ENCODE data around the gene ITGB4. TPM values are rescaled to one million over a fixed set of nuclear protein-coding genes. Genes with fewer than 3 reads are reported as not detected.

ITGB4 gene
- total RNA-seq, 6 donors from 2014 or later: 16.8 to 75.2 (median 41.2) TPM

GRCh38 chr17:75771334-75772281 lies 50.3 kb downstream of the ITGB4 start:
- DNase-seq: no peak
- H3K36me3 ChIP-seq: peaks cover 0 to 27% (median 2%) of the 10 kb centered on the region in 4 donors
- no peaks in the 10 kb centered on the region for H3K27me3 ChIP-seq
- no peak for ATAC-seq (ENCODE audit: low FRiP score in 2 of 2)
- H3K27ac ChIP-seq: no peak overlapping the region
- no peak overlapping the region for H3K4me3 ChIP-seq
- H3K9me3 ChIP-seq: no peaks in the 10 kb centered on the region
- peaks cover 12 to 24% (median 15%) of the 10 kb centered on the region in 4 donors for H3K4me1 ChIP-seq
- TF ChIP-seq POLR2A (IDR thresholded peaks at IDR 0.05) (no peak), CTCF (IDR thresholded peaks at IDR 0.05) (no peak), POLR2AphosphoS5 (IDR thresholded peaks at IDR 0.05) (no peak), EP300 (IDR thresholded peaks at IDR 0.05) (no peak)
- 79 to 82% methylated on average over 14 to 17 of the region's 17 CpGs for WGBS, 2 donors

DNA sequence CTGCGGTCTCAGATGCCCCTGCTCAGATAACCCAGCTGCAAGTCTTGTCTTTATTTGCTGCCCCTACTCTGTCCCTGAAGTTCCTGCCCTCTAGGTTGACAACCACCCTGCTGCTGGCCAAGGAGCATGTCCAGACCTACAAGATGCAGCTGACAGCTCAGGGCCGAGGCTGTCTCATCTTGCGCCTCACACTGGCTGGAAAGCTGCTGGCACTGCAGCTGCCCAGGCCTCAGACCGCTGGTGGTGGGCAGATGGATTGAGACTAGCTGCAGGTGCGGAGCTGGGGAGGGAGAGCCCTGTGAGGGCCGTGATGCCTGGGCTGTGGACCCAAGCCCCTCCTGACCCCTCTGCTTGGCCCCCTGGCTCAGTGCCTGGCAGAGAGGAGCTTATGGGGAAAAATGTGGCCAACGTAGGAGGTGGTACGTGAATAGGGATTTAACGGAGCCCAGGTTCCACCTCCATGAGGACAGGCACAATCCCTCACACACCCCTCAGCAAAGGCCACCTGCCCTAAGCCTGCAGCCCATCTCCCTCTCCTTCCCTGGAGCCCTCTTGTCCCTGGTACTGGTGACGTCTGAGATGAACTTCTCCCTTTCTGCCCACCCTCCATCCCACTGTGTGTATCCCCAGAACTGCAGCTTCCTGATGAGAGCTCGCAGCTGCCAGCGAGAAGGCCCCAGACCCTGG lies 52.0 kb downstream of the ITGB4 start:
- no peaks in the 10 kb centered on the region for H3K9me3 ChIP-seq
- 85 to 89% methylated on average over 12 of the region's 12 CpGs for WGBS, 2 donors
- peak in 1 of 2 donors; percentile 68 for DNase-seq
- TF ChIP-seq POLR2A (IDR thresholded peaks at IDR 0.05) (no peak), EP300 (IDR thresholded peaks at IDR 0.05) (no peak), POLR2AphosphoS5 (IDR thresholded peaks at IDR 0.05) (no peak), CTCF (IDR thresholded peaks at IDR 0.05) (no peak)
- peaks cover 25 to 40% (median 27%) of the 10 kb centered on the region in 4 donors for H3K4me1 ChIP-seq
- peak overlapping the region in 1 of 4 donors; percentile 27 for H3K27ac ChIP-seq
- H3K27me3 ChIP-seq: no peaks in the 10 kb centered on the region
- H3K36me3 ChIP-seq: peaks cover 6 to 44% (median 13%) of the 10 kb centered on the region in 4 donors
- ATAC-seq (ENCODE audit: low FRiP score in 2 of 2): no peak
- H3K4me3 ChIP-seq: no peak overlapping the region

DNA sequence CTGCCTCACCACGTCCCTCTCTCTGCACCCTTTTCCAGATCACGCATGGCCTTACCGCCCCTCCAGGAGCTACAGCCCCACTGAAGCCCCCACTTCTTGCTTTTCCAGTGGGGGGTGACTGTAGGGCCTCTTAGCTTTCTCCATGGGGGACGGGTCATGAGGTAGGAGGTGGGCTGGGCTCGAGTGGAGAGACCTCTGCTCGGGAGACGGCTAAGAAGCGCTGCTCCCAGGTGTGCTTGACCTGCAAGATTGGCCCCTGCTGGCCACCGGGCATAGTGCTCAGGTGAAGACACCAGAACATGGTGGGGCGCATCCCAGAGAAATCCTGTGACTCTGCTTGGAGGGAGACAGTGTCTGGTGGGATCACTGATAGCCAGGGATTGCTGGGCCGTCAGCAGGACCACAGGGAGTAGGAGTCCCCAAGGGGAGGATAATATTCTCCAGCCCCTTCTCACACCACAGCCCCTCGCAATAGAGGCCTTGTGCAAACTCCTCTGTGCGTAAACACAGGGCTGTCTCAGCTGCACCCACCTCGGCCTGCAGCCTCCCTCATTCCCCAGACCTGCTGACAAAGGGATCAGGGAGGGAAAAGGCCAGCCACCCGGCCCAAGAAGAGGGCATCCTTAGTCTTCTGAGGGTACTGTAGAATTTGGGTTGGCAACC lies 52.7 kb downstream of the ITGB4 start:
- ATAC-seq (ENCODE audit: low FRiP score in 2 of 2): peak in 1 of 2 donors; percentile 2
- H3K36me3 ChIP-seq: peaks cover 11 to 50% (median 19%) of the 10 kb centered on the region in 4 donors

More for the DNA sequence above, 52.7 kb downstream of the ITGB4 start:
- Histone ChIP-seq H3K9me3 (no peaks in the 10 kb centered on the region), H3K4me1 (peaks cover 25 to 40% (median 27%) of the 10 kb centered on the region in 4 donors), H3K4me3 (no peak overlapping the region), H3K27ac (peak overlapping the region in 2 of 4 donors; percentile 60 to 99), H3K27me3 (no peaks in the 10 kb centered on the region)
- peak in 1 of 6 experiments; percentile 38 for TF ChIP-seq CTCF (IDR thresholded peaks at IDR 0.05)
- TF ChIP-seq POLR2AphosphoS5 (IDR thresholded peaks at IDR 0.05): no peak
- TF ChIP-seq EP300 (IDR thresholded peaks at IDR 0.05): no peak
- TF ChIP-seq POLR2A (IDR thresholded peaks at IDR 0.05): no peak
- 88% methylated on average over 11 to 15 of the region's 15 CpGs for WGBS, 2 donors
- DNase-seq: no peak

Data from upper lobe of left lung (tissue), 6 donors.